ENCODE measurements around the gene MPG.

The MPG gene

GRCh38 chr16:41439-42068 is 36.5 kb upstream of the MPG start:
- Histone ChIP-seq H3K4me1 (ENCODE audit: insufficient read depth, low read length) (peaks cover 3% of the 10 kb centered on the region; the same call in 1 of the 2 replicates), H4K20me1 (ENCODE audit: insufficient read depth, low read length) (peaks cover 30% of the 10 kb centered on the region), H3K4me2 (ENCODE audit: insufficient read depth, low read length) (no peak overlapping the region), H3K27ac (ENCODE audit: low read length) (no peak overlapping the region), H2AFZ (ENCODE audit: low read depth, low read length) (no peak overlapping the region), H3K4me3 (ENCODE audit: low read depth in 1 of 2, low read length in 2 of 2) (no peak overlapping the region), H3K9ac (ENCODE audit: low read depth, low read length) (no peak overlapping the region), H3K27me3 (ENCODE audit: insufficient read depth, low read length, poor library complexity) (no peaks in the 10 kb centered on the region), H3K36me3 (ENCODE audit: insufficient read depth, low read length) (peaks cover 64% of the 10 kb centered on the region), H3K9me3 (ENCODE audit: insufficient read depth, low read length, severe bottlenecking) (no peaks in the 10 kb centered on the region), H3K79me2 (ENCODE audit: insufficient read depth, low read length) (0 out of 2 replicates have a peak, but pooled peaks cover 4% of the 10 kb centered on the region)
- DNase-seq (no peak), ATAC-seq (ENCODE audit: insufficient read depth, low read depth) (no peak)
- TF ChIP-seq CTCF (IDR thresholded peaks at IDR 0.05; ENCODE audit: borderline replicate concordance, extremely low read depth, low read length, poor library complexity, severe bottlenecking) (no peak), EZH2 (IDR thresholded peaks at IDR 0.05; ENCODE audit: borderline replicate concordance, low read depth, low read length, severe bottlenecking) (no peak)

- Histone ChIP-seq H3K9ac (ENCODE audit: low read depth, low read length) (no peak overlapping the region), H3K27ac (ENCODE audit: low read length) (no peak overlapping the region), H3K36me3 (ENCODE audit: insufficient read depth, low read length) (peaks cover 69% of the 10 kb centered on the region), H3K4me3 (ENCODE audit: low read depth in 1 of 2, low read length in 2 of 2) (no peak overlapping the region), H3K4me2 (ENCODE audit: insufficient read depth, low read length) (no peak overlapping the region), H3K9me3 (ENCODE audit: insufficient read depth, low read length, severe bottlenecking) (no peaks in the 10 kb centered on the region), H2AFZ (ENCODE audit: low read depth, low read length) (no peak overlapping the region), H3K4me1 (ENCODE audit: insufficient read depth, low read length) (peaks cover 3% of the 10 kb centered on the region; the same call in 1 of the 2 replicates), H4K20me1 (ENCODE audit: insufficient read depth, low read length) (peaks cover 30% of the 10 kb centered on the region), H3K79me2 (ENCODE audit: insufficient read depth, low read length) (peaks cover 4% of the 10 kb centered on the region), H3K27me3 (ENCODE audit: insufficient read depth, low read length, poor library complexity) (no peaks in the 10 kb centered on the region)
- TF ChIP-seq CTCF (IDR thresholded peaks at IDR 0.05; ENCODE audit: borderline replicate concordance, extremely low read depth, low read length, poor library complexity, severe bottlenecking) (no peak), EZH2 (IDR thresholded peaks at IDR 0.05; ENCODE audit: borderline replicate concordance, low read depth, low read length, severe bottlenecking) (no peak)
- ATAC-seq (ENCODE audit: insufficient read depth, low read depth) (no peak), DNase-seq (no peak)
These were observed 36.0 kb upstream of the MPG start for GRCh38 chr16:42069-42457.

GRCh38 chr16:42691-43090 is 35.3 kb upstream of the MPG start:
- H3K36me3 ChIP-seq (ENCODE audit: insufficient read depth, low read length) = peaks cover 68% of the 10 kb centered on the region
- no peak overlapping the region for H3K4me2 ChIP-seq (ENCODE audit: insufficient read depth, low read length)
- no peaks in the 10 kb centered on the region for H3K27me3 ChIP-seq (ENCODE audit: insufficient read depth, low read length, poor library complexity)
- H3K27ac ChIP-seq (ENCODE audit: low read length) = no peak overlapping the region
- peaks cover 34% of the 10 kb centered on the region for H4K20me1 ChIP-seq (ENCODE audit: insufficient read depth, low read length)
- peaks cover 8% of the 10 kb centered on the region for H3K79me2 ChIP-seq (ENCODE audit: insufficient read depth, low read length)
- DNase-seq (no peak), ATAC-seq (ENCODE audit: insufficient read depth, low read depth) (no peak)
- no peaks in the 10 kb centered on the region for H3K9me3 ChIP-seq (ENCODE audit: insufficient read depth, low read length, severe bottlenecking)
- H3K4me3 ChIP-seq (ENCODE audit: low read depth in 1 of 2, low read length in 2 of 2) = no peak overlapping the region
- peaks cover 3% of the 10 kb centered on the region; the same call in 1 of the 2 replicates for H3K4me1 ChIP-seq (ENCODE audit: insufficient read depth, low read length)
- no peak overlapping the region for H3K9ac ChIP-seq (ENCODE audit: low read depth, low read length)
- no peak overlapping the region for H2AFZ ChIP-seq (ENCODE audit: low read depth, low read length)
- TF ChIP-seq CTCF (IDR thresholded peaks at IDR 0.05; ENCODE audit: borderline replicate concordance, extremely low read depth, low read length, poor library complexity, severe bottlenecking) = no peak
- no peak for TF ChIP-seq EZH2 (IDR thresholded peaks at IDR 0.05; ENCODE audit: borderline replicate concordance, low read depth, low read length, severe bottlenecking)
